Keratinocyte (primary cell): ENCODE data around the gene EXOC6B.

Experiments
- EZH2 ChIP-seq: IDR thresholded peaks from one replicate; pipeline ENCODE4 v1.6.1; 2012; ENCODE audit warnings: inconsistent platforms, mild to moderate bottlenecking, low read length, moderate library complexity
- TF ChIP-seq, protein P1 (sequence below), 3 experiments: IDR thresholded peaks in 1 of 3; conservative IDR thresholded peaks in 1 of 3; optimal IDR thresholded peaks in 1 of 3; 2 replicates in 2 of 3; 3 replicates in 1 of 3; pipeline versions ENCODE3 to v1.5.1; 2011; ENCODE audit warnings: low read length in 3 of 3, mild to moderate bottlenecking in 3 of 3, moderate library complexity in 2 of 3, control low read depth in 1 of 3, inconsistent platforms in 1 of 3; ENCODE audit not compliant: insufficient read depth in 2 of 3; ENCODE audit errors: extremely low read depth in 1 of 3

DNA sequence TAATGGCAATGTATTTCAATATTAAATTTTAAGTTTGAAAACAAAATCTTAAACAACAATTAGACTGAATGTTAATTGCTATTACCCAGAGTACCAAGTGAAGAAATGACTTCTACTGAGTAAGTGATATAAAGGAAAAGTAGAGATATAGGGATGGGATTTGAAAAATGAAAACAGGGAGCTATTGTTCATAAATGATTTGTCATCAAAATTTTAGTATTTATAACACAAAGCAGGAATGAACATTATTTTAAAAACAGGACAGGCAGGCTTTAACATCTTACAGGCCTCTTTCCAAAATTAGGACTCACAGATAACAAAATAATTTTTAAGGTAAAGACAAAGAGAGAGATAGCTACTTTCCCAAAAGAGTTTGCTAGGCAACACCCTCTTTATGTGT is 3.9 kb downstream of the EXOC6B start:
- TF ChIP-seq, protein P1, sequence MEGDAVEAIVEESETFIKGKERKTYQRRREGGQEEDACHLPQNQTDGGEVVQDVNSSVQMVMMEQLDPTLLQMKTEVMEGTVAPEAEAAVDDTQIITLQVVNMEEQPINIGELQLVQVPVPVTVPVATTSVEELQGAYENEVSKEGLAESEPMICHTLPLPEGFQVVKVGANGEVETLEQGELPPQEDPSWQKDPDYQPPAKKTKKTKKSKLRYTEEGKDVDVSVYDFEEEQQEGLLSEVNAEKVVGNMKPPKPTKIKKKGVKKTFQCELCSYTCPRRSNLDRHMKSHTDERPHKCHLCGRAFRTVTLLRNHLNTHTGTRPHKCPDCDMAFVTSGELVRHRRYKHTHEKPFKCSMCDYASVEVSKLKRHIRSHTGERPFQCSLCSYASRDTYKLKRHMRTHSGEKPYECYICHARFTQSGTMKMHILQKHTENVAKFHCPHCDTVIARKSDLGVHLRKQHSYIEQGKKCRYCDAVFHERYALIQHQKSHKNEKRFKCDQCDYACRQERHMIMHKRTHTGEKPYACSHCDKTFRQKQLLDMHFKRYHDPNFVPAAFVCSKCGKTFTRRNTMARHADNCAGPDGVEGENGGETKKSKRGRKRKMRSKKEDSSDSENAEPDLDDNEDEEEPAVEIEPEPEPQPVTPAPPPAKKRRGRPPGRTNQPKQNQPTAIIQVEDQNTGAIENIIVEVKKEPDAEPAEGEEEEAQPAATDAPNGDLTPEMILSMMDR (optimal IDR thresholded peaks at IDR 0.05 in 1 of 3, IDR thresholded peaks at IDR 0.05 in 1 of 3, conservative IDR thresholded peaks at IDR 0.05 in 1 of 3; ENCODE audit: extremely low read depth in 1 of 3, insufficient read depth in 2 of 3, low read length in 3 of 3): no peak
- TF ChIP-seq EZH2: no peak
